HepG2 (cell line): ENCODE measurements around the gene FERMT2. TPM values are rescaled to one million over a fixed set of nuclear protein-coding genes. Genes with fewer than 3 reads are reported as not detected.

Source experiments
- CENPX ChIP-seq: sonication (generic); formaldehyde crosslinking; IDR thresholded peaks from 2 replicates; pipeline ENCODE4 v1.9.0; 2021; ENCODE audit warnings: mild to moderate bottlenecking, missing genetic modification reagents, moderate library complexity
- KLF12 ChIP-seq: sonication (generic); formaldehyde crosslinking; IDR thresholded peaks from 2 replicates; pipeline ENCODE4 v1.4.0; 2020; ENCODE audit warnings: missing genetic modification reagents, borderline replicate concordance
- MAFG ChIP-seq: sonication (generic); formaldehyde crosslinking; IDR thresholded peaks from 2 replicates; pipeline ENCODE4 v1.5.1; 2020; ENCODE audit warnings: mild to moderate bottlenecking, missing genetic modification reagents
- MIER2 ChIP-seq: IDR thresholded peaks from 2 replicates; pipeline ENCODE4 v1.6.1; 2016; ENCODE audit warnings: missing biosample characterization, missing genetic modification reagents
- POLR2AphosphoS5 ChIP-seq: IDR thresholded peaks from 2 replicates; pipeline ENCODE4 v1.6.1; 2012; ENCODE audit warnings: low read depth, low read length
- RFX5 ChIP-seq: IDR thresholded peaks from 2 replicates; pipeline ENCODE4 v1.6.1; 2011; ENCODE audit warnings: low read depth, low read length, improper control_type of control experiment
- SOX5 ChIP-seq: IDR thresholded peaks from 2 replicates; pipeline ENCODE4 v1.6.1; 2016; ENCODE audit warnings: borderline replicate concordance
- SUZ12 ChIP-seq: fragments of 150-350 bp; IDR thresholded peaks from 2 replicates; pipeline ENCODE4 v1.6.1; 2014; ENCODE audit warnings: low read depth, low read length
- TBX3 ChIP-seq: fragments of 450-650 bp; IDR thresholded peaks from 2 replicates; pipeline ENCODE4 v1.6.1; 2017; ENCODE audit warnings: antibody characterized with exemption, mild to moderate bottlenecking, inconsistent platforms, borderline replicate concordance
- TGIF2 ChIP-seq: IDR thresholded peaks from 2 replicates; pipeline ENCODE4 v1.6.1; 2016; ENCODE audit warnings: control low read depth, missing compliant biosample characterization
- TRIM22 ChIP-seq: fragments of 450-650 bp; IDR thresholded peaks from 2 replicates; pipeline ENCODE4 v1.6.1; 2017
- U2AF2 ChIP-seq: fragments of 200-400 bp; formaldehyde crosslinking; IDR thresholded peaks from 2 replicates; pipeline ENCODE4 v1.6.1; 2017; ENCODE audit warnings: low read depth, mild to moderate bottlenecking, low read length
- ZBTB3 ChIP-seq: sonication (generic); formaldehyde crosslinking; IDR thresholded peaks from 2 replicates; pipeline ENCODE4 v1.4.0; 2020; ENCODE audit warnings: low read depth, mild to moderate bottlenecking, moderate library complexity, missing genetic modification reagents, borderline replicate concordance
- ZBTB7B ChIP-seq: sonication (generic); formaldehyde crosslinking; IDR thresholded peaks from 2 replicates; pipeline ENCODE4 v1.4.0; 2020; ENCODE audit warnings: missing genetic modification reagents
- ZFP62 ChIP-seq: sonication (generic); formaldehyde crosslinking; IDR thresholded peaks from 2 replicates; pipeline ENCODE4 v1.4.0; 2020; ENCODE audit warnings: missing genetic modification reagents
- ZMYM4 ChIP-seq: sonication (generic); formaldehyde crosslinking; IDR thresholded peaks from 2 replicates; pipeline ENCODE4 v1.8.1; 2023; ENCODE audit warnings: mild to moderate bottlenecking, missing genetic modification reagents
- ZNF234 ChIP-seq: sonication (generic); formaldehyde crosslinking; conservative IDR thresholded peaks from 2 replicates; pipeline ENCODE4 v1.5.1; 2020; ENCODE audit warnings: mild to moderate bottlenecking, missing genetic modification reagents
- ZNF263 ChIP-seq: sonication (generic); formaldehyde crosslinking; IDR thresholded peaks from 2 replicates; pipeline ENCODE4 v1.4.0; 2020; ENCODE audit warnings: missing genetic modification reagents
- ZNF615 ChIP-seq: sonication (generic); formaldehyde crosslinking; IDR thresholded peaks from 2 replicates; pipeline ENCODE4 v1.5.0; 2020; ENCODE audit warnings: mild to moderate bottlenecking, missing genetic modification reagents, borderline replicate concordance
- ZNF670 ChIP-seq: sonication (generic); formaldehyde crosslinking; IDR thresholded peaks from 2 replicates; pipeline ENCODE4 v1.8.0; 2022; ENCODE audit warnings: mild to moderate bottlenecking, missing genetic modification reagents, borderline replicate concordance
- ZNF776 ChIP-seq: sonication (generic); formaldehyde crosslinking; IDR thresholded peaks from 2 replicates; pipeline ENCODE4 v1.4.0; 2020; ENCODE audit warnings: mild to moderate bottlenecking, missing genetic modification reagents
- ZNF782 ChIP-seq: sonication (generic); formaldehyde crosslinking; IDR thresholded peaks from 2 replicates; pipeline ENCODE4 v1.4.0; 2020; ENCODE audit warnings: missing genetic modification reagents, mild to moderate bottlenecking, borderline replicate concordance
- ZNF850 ChIP-seq: sonication (generic); formaldehyde crosslinking; conservative IDR thresholded peaks from 2 replicates; pipeline ENCODE4 v1.9.0; 2021; ENCODE audit warnings: mild to moderate bottlenecking, missing genetic modification reagents
- ZSCAN30 ChIP-seq: sonication (generic); formaldehyde crosslinking; IDR thresholded peaks from 2 replicates; pipeline ENCODE4 v1.5.0; 2020; ENCODE audit warnings: mild to moderate bottlenecking, missing genetic modification reagents
- polyA plus RNA-seq, 8 experiments: library from polyadenylated mRNA; depleted of rRNA in 3 of 8; stranded (reverse) in 7 of 8; unstranded in 1 of 8; fragments of >200 nt; fragmentation: Illumina TruSeq in 4 of 8; extraction: Trizol in 4 of 8; gene quantifications; 2 replicates each; pipeline versions ENCODE4 v1.2.1 to v1.2.3, GENCODE V29; 2011 to 2016; ENCODE audit warnings: low read depth in 4 of 8, missing spikeins in 1 of 8, mixed read lengths in 1 of 8; ENCODE audit not compliant: insufficient read depth in 1 of 8
- total RNA-seq, 5 experiments: library from RNA; depleted of rRNA; stranded (reverse); fragments of >200 nt; fragmentation: Illumina TruSeq; extraction: Trizol; gene quantifications; 2 replicates each; pipeline ENCODE4 v1.2.3, GENCODE V29; 2016; ENCODE audit warnings: low read depth in 1 of 5
- TF ChIP-seq, protein P1 (sequence below): sonication (generic); formaldehyde crosslinking; IDR thresholded peaks from 2 replicates; pipeline ENCODE4 v1.5.0; 2020; ENCODE audit warnings: mild to moderate bottlenecking, missing genetic modification reagents
- TF ChIP-seq, protein P2 (sequence below): sonication (generic); formaldehyde crosslinking; IDR thresholded peaks from 2 replicates; pipeline ENCODE4 v1.9.0; 2021; ENCODE audit warnings: missing genetic modification reagents, mild to moderate bottlenecking, borderline replicate concordance

The FERMT2 gene
- total and polyA plus RNA-seq, 2 of the 13 experiments (the other 11 are each of a cell fraction or from before 2014, with no cell fraction given) = 36.2 to 60.4 TPM

DNA sequence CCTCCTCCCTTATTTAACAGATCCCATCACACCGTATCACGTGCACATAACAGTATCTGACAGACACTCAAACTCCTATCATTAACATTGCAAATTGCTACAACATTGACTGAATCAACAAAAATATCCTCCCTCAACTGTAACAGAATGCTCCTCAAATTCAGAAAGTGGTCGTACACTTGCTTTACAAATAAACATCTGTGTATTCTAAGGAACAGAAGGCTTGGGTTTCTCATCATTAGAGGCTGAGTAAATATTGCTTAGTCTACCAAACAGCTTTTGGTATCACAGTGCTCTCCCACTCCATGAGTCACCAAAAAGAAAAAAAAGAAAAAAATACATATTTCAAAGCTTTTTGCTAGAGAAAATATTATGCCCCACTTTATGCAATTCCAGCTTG, 23.9 kb downstream of the FERMT2 start (continued):
- TF ChIP-seq U2AF2 (no peak), MAFG (CRISPR knock-in tag) (no peak), ZNF615 (CRISPR knock-in tag) (no peak), ZNF850 (CRISPR knock-in tag) (no peak), CENPX (no peak), KLF12 (CRISPR knock-in tag) (no peak), ZNF782 (CRISPR knock-in tag) (no peak), TGIF2 (CRISPR knock-in tag) (no peak), ZSCAN30 (no peak), ZNF670 (no peak), SUZ12 (no peak), ZNF263 (no peak), ZNF776 (CRISPR knock-in tag) (no peak), ZMYM4 (no peak), TBX3 (no peak), MIER2 (CRISPR knock-in tag) (no peak), TRIM22 (no peak), ZFP62 (CRISPR knock-in tag) (no peak), RFX5 (no peak), ZBTB3 (CRISPR knock-in tag) (no peak), ZNF234 (CRISPR knock-in tag) (no peak), ZBTB7B (CRISPR knock-in tag) (no peak), SOX5 (CRISPR knock-in tag) (peak; percentile 34; the same call in 1 of the 2 replicates), POLR2AphosphoS5 (no peak)
- TF ChIP-seq, protein P1, sequence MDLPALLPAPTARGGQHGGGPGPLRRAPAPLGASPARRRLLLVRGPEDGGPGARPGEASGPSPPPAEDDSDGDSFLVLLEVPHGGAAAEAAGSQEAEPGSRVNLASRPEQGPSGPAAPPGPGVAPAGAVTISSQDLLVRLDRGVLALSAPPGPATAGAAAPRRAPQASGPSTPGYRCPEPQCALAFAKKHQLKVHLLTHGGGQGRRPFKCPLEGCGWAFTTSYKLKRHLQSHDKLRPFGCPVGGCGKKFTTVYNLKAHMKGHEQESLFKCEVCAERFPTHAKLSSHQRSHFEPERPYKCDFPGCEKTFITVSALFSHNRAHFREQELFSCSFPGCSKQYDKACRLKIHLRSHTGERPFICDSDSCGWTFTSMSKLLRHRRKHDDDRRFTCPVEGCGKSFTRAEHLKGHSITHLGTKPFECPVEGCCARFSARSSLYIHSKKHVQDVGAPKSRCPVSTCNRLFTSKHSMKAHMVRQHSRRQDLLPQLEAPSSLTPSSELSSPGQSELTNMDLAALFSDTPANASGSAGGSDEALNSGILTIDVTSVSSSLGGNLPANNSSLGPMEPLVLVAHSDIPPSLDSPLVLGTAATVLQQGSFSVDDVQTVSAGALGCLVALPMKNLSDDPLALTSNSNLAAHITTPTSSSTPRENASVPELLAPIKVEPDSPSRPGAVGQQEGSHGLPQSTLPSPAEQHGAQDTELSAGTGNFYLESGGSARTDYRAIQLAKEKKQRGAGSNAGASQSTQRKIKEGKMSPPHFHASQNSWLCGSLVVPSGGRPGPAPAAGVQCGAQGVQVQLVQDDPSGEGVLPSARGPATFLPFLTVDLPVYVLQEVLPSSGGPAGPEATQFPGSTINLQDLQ (CRISPR knock-in tag) = no peak
- TF ChIP-seq, protein P2, sequence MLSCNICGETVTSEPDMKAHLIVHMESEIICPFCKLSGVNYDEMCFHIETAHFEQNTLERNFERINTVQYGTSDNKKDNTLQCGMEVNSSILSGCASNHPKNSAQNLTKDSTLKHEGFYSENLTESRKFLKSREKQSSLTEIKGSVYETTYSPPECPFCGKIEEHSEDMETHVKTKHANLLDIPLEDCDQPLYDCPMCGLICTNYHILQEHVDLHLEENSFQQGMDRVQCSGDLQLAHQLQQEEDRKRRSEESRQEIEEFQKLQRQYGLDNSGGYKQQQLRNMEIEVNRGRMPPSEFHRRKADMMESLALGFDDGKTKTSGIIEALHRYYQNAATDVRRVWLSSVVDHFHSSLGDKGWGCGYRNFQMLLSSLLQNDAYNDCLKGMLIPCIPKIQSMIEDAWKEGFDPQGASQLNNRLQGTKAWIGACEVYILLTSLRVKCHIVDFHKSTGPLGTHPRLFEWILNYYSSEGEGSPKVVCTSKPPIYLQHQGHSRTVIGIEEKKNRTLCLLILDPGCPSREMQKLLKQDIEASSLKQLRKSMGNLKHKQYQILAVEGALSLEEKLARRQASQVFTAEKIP (CRISPR knock-in tag) = no peak
